GM18868 (cell line): ENCODE measurements around the gene ZSCAN5A.
A peak's percentile ranks its signal among the peaks of the same experiment; 100 is the strongest.
"Not testable (repeated sequence)": the region's sequence is repeated elsewhere in the genome, so short reads cannot be mapped to it uniquely, and the experiment has no call there.

ENCODE experiments used
- ATAC-seq: cut with Tn5 transposase; IDR thresholded peaks from one replicate; pipeline ENCODE4 v1.9.1; 2021; ENCODE audit warnings: mild to moderate bottlenecking, moderate library complexity; ENCODE audit not compliant: unreplicated experiment

Gene ZSCAN5A

DNA sequence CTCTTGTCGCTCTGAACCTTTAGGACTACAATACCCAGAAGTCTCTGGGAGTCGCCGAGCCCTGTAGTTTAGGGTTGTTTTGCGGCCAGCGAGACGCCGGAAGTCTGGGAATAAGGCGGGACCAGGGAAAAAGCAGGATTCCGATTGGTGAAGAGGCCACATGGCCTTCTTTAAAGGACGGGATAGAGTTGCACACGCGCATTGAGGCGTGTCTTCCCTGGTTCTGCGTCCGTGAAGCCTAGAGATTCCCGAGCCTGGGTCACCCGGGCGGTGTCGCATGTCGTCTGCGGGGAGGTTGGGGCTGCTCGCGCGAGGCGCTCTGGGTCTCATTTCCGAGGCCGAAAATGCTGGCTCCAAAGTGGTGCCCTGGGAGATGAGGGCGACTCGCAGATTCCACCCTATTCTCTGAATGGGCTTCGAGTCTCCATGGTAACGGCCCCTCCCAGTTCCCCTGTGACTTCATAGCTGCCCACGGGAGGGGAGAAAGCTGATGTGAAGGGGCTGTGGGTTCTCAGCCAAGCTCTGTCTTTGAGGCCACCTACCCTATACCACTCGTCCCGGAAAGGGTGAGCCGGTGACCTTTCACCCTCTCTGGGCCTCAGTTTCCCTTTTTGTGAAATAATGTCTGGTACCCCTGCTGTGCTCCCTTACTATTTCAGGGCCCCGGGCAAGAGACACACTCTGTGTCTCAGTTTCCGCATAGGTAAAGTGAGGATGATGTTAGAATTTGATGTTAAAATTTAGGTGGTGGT, 614 bp upstream of the ZSCAN5A start:
- ATAC-seq, result peak; percentile 66

- no peak for ATAC-seq
Observed at GRCh38 chr19:56314018-56314380, 640 bp downstream of the ZSCAN5A start.

GRCh38 chr19:56312787-56313657, 1.6 kb downstream of the ZSCAN5A start:
- no peak for ATAC-seq

DNA sequence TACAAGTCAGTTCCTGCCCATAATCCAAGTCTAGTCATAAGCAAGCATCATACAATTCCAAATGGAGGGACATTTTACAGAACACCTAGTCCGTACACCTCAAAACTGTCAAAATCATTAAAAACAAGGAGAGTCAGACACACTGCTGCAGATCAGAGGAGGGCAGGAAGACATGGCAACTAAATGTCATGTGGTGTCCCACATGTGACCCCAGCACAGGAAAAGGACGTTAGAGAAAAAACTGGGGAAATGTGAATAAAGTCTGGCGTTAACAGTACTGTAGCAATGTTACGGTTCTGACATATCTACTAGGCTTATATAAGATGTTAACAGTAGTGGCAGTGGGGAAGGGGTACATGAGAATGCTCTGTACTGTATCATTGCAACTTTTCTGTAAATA, 2.3 kb downstream of the ZSCAN5A start:
- no peak for ATAC-seq

DNA sequence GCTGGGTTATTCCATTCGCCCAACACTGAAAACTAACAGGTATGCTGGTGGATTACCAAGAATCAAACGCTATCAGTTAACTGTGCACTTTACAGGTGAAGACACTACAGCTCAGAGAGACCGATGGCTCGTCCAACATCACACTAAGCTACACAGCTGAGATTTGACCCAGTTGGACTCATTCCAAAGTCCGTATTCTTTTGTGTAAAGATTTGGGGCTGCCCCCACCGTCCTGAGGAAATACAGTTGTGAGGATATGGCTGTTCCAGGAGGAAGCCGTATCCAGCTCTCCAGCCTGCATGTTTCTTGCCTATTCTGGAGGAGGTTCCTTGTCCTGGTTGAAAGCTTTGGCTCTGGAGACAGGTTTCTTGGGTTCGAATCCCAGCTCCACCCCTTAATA, 4.2 kb downstream of the ZSCAN5A start:
- no peak for ATAC-seq

GRCh38 chr19:56309511-56310185, 5.0 kb downstream of the ZSCAN5A start:
- no peak for ATAC-seq

DNA sequence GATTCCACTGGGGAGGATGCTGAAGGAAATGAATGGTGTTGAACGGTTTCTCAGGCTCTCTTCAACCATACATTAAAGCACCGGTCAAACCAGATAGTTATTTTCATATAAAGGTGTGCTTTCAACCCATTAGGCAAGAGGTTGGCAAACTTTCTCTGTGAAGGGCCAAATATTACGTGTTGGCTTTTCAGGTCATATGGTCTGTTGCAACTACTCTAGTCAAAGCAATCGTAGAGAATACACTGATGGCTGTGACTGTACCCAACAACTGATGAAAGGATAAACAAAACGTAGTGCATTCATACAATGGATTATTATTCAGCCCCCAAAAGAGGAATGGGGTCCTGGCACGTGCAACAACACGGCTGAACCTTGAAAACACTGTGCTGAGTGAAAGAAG, 5.8 kb downstream of the ZSCAN5A start:
- ATAC-seq, result no peak

GRCh38 chr19:56307062-56307461, 7.6 kb downstream of the ZSCAN5A start:
- ATAC-seq, result not testable (repeated sequence)

GRCh38 chr19:56306016-56306415, 8.6 kb downstream of the ZSCAN5A start:
- no peak for ATAC-seq

DNA sequence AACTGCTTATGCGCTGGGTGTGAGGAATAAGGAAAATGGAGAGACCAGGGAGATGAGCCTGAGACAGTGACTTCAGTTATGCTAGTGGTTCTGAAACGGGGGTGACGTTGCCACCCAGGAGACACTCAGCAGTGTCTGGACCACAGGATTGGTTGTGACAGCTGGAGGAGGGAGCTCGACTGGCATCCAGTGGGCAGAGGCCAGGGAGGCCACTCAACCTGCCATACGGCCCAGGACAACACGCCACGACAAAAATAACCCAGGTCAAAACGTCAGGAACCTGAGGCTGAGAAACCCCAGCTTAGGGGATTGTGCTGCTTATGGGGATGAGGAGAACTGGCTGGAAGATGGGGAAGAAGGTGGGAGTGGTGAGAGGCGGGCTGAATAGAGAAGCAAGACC, 10.4 kb downstream of the ZSCAN5A start:
- ATAC-seq, result no peak

- no peak for ATAC-seq
Observed at GRCh38 chr19:56301886-56302620, 12.6 kb downstream of the ZSCAN5A start.

- no peak for ATAC-seq
Observed at GRCh38 chr19:56301155-56301554, 13.5 kb downstream of the ZSCAN5A start.

DNA sequence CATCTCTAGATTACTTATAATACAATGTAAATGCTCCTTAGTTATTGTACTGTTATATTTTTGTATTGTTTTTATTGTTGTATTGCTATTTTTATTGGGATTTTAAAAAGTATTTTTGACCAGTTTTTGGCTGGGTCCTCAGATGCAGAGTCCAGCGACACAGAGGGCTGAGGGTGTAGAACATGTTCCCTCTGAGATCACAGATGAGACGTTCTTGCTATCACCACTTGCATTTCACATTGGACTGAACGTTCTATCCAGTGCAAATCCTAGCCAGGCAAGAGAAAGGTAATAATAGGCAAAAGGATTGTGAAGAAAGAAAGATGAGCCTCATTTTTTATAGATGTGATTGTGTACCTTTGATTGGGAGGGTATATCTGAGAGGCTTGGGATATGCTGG, 15.0 kb downstream of the ZSCAN5A start:
- no peak for ATAC-seq

DNA sequence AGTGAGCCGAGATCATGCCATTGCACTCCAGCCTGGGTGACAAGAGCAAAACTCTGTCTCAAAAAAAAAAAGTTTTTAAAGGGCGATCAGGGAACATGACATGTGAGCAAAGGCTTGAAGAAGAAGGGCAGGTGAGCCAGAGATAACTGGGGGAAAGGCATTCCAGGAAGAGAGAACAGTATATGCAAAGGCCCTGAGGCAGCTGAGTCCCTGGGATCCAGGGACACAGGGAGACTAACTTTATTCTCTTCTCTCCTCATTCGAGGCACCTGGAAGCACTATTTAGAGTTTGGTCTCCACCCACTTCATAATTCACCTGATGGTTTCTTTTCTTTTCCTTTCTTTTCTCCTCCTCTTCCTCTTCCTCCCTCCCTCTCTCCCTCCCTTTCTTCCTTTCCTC, 17.6 kb downstream of the ZSCAN5A start:
- no peak for ATAC-seq

- no peak for ATAC-seq
Observed at GRCh38 chr19:56295531-56296455, 18.8 kb downstream of the ZSCAN5A start.

DNA sequence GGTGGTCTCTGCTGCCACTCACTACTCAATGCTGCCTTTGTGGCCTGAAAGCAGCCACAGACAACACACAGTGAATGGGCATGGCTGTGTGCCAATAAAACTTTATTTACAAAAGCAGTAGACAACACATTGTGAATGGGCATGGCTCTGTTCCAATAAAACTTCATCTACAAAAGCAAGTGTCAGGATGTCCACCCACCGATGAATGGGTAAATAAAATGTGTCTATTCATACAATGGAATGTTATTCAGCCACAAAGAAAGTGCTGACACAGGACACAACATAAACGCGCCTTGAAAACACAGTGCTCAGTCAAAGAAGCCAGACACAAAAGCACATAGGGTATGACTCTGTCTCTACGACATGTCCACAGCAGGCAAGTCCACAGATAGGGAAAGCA, 20.1 kb downstream of the ZSCAN5A start:
- ATAC-seq, result no peak

DNA sequence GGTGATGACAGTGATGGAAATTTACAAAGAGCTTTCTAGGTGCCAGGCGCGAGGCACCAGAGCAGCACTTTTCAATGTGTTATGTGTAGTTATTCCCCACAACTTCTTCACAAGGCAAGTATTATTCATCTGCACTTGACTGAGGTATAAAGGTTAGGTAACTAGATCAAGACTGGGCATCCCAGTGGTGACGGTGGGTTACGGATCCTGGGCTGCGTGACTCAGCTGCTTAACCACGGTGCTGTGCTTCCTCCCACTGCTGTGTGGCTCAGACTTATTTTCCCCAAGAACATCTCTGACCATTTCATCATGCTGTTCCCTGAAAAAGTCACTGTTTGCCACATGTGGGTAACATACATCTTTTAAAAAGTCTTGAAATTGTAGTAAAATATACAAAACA, 22.8 kb downstream of the ZSCAN5A start:
- no peak for ATAC-seq

DNA sequence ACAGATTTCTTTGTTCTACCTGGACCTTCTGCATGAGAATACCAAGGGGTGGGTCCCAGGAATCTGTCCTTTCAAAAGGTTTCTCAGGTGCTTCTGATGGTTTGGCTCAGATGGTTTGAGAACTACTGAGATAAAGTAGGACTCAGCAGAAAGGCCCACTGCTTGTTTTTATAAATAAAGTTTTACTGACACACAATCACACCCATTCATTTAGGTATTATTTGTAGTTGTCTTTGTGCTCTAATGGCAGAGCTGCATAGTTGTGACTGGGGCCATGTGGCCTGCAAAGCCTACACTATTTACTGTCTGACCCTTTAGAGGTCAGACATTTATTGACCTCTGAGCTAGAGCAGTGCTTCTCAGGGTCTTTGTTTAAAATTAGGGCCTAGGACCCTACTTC, 24.5 kb downstream of the ZSCAN5A start:
- no peak for ATAC-seq

DNA sequence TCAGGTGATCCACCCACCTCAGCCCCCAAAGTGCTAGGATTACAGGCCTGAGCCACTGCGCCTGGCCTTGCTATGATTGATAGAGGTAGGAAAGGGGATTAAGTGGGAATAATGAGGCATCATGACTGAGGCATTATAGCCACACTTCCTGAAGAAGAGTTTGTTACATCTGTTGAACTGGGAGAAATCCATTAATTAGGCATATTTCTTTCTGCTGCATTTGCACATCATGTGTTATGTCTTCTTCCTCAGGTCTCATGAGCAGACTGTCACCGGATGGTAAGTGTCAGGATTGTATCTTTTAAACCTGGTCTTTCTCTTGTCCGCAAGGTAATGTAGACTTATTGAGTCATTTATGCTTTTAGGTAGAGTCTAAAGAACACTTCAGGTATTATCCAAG, 29.9 kb downstream of the ZSCAN5A start:
- ATAC-seq, result no peak

GRCh38 chr19:56282809-56283208, 31.8 kb downstream of the ZSCAN5A start:
- no peak for ATAC-seq
